ENCODE results near the gene MEF2D.

GRCh38 chr1:156482276-156482675 is 18.3 kb downstream of the MEF2D start:
- no peak for TF ChIP-seq CTCF (IDR thresholded peaks at IDR 0.05)
- TF ChIP-seq POLR2A (IDR thresholded peaks at IDR 0.05): no peak
- no peak for TF ChIP-seq POLR2AphosphoS5 (IDR thresholded peaks at IDR 0.05)

Data from stomach (tissue), 4 donors.